ENCODE data around the gene OR13F1. TPM values are rescaled to one million over a fixed set of nuclear protein-coding genes. Genes with fewer than 3 reads are reported as not detected.

The OR13F1 gene
- total and polyA plus RNA-seq, 2 of the 8 experiments (the other 6 are each of a cell fraction or from before 2014, with no cell fraction given) = not detected

- Histone ChIP-seq H4K5ac (ENCODE audit: insufficient read length, low read depth, low read length) (no peak overlapping the region), H4K8ac (ENCODE audit: extremely low read depth, insufficient read depth, low read length) (no peak overlapping the region), H3K9ac (replicated peaks in 1 of 4; ENCODE audit: extremely low read depth in 1 of 4, low read depth in 3 of 4, low read length in 3 of 4) (no peak overlapping the region), H3K27me3 (replicated peaks in 1 of 4; ENCODE audit: control insufficient read depth in 3 of 4, extremely low read depth in 1 of 4, insufficient read depth in 3 of 4, low read length in 3 of 4) (no peaks in the 10 kb centered on the region), H2BK120ac (replicated peaks; ENCODE audit: low read depth, low read length) (no peak overlapping the region), H3K9me3 (ENCODE audit: insufficient read depth in 2 of 2, low read depth in 1 of 2, low read length in 1 of 2) (no peaks in the 10 kb centered on the region), H2AK5ac (ENCODE audit: low read depth, low read length) (no peak overlapping the region), H3K4ac (replicated peaks; ENCODE audit: insufficient read length, low read depth, low read length) (no peak overlapping the region), H3K14ac (ENCODE audit: insufficient read length) (no peak overlapping the region), H2BK20ac (ENCODE audit: low read length) (no peak overlapping the region), H4K20me1 (replicated peaks in 1 of 2; ENCODE audit: control insufficient read depth in 1 of 2, insufficient read depth in 2 of 2, low read length in 2 of 2) (no peaks in the 10 kb centered on the region), H2AFZ (ENCODE audit: low read length) (no peak overlapping the region), H3K79me2 (ENCODE audit: control insufficient read depth in 1 of 2, insufficient read depth in 2 of 2, low read length in 2 of 2) (no peaks in the 10 kb centered on the region), H3K79me1 (ENCODE audit: low read depth, low read length) (no peaks in the 10 kb centered on the region), H3K36me3 (ENCODE audit: control insufficient read depth in 2 of 4, insufficient read depth in 4 of 4, low read length in 3 of 4) (no peaks in the 10 kb centered on the region), H2BK5ac (ENCODE audit: low read depth, low read length) (no peak overlapping the region), H3K4me2 (ENCODE audit: insufficient read depth in 1 of 2, low read depth in 2 of 2, low read length in 2 of 2) (no peak overlapping the region), H2BK15ac (ENCODE audit: low read length) (no peak overlapping the region), H3K23me2 (ENCODE audit: low read depth, low read length) (no peaks in the 10 kb centered on the region), H2BK12ac (ENCODE audit: low read depth, low read length) (no peak overlapping the region), H3K56ac (replicated peaks; ENCODE audit: insufficient read length, low read depth, low read length) (no peak overlapping the region), H3K4me1 (replicated peaks in 1 of 4; ENCODE audit: control insufficient read depth in 3 of 4, insufficient read depth in 4 of 4, low read length in 3 of 4) (no peaks in the 10 kb centered on the region), H4K91ac (replicated peaks; ENCODE audit: insufficient read length, low read length) (no peak overlapping the region), H3K4me3 (ENCODE audit: extremely low read depth in 1 of 4, insufficient read depth in 2 of 4, low read depth in 3 of 4, low read length in 4 of 4) (no peak overlapping the region), H3K23ac (ENCODE audit: insufficient read length) (no peak overlapping the region), H3K18ac (ENCODE audit: extremely low read depth, low read length) (no peak overlapping the region), H3K27ac (ENCODE audit: low read depth, low read length) (no peak overlapping the region)
- ChIA-PET POLR2A (ENCODE audit: partially characterized antibody) (no interaction called here), CTCF (ENCODE audit: partially characterized antibody) (interaction anchor here (0.7 kb wide), 1 partner anchor 548 kb away, joined by 3 read pairs; no protein-coding TSS in a partner anchor)
- 92% methylated on average over 5 of the region's 5 CpGs; no CpG with 5 or more reads in 1 of the 2 experiments for WGBS, 2 experiments (ENCODE audit: extremely low coverage in 1 of 2, insufficient coverage in 1 of 2, insufficient read length in 1 of 2, insufficient replicate concordance in 2 of 2, low coverage in 1 of 2, low lambda C conversion rate in 2 of 2, missing lambda C conversion rate in 1 of 2)
- FAIRE-seq (no peak), DNase-seq (ENCODE audit: low read depth in 1 of 2, low spot score in 2 of 2) (no peak)
- TF ChIP-seq TBP (IDR thresholded peaks at IDR 0.05; ENCODE audit: low read depth, low read length) (no peak), EGR1 (IDR thresholded peaks at IDR 0.05; ENCODE audit: borderline replicate concordance, low read depth, low read length) (no peak), CREB1 (IDR thresholded peaks at IDR 0.05) (no peak), POU5F1 (IDR thresholded peaks at IDR 0.05; ENCODE audit: low read depth, low read length) (no peak), SP1 (IDR thresholded peaks at IDR 0.05; ENCODE audit: low read depth, low read length) (no peak), GABPA (IDR thresholded peaks at IDR 0.05; ENCODE audit: borderline replicate concordance, insufficient read depth, low read length) (no peak), BRCA1 (IDR thresholded peaks at IDR 0.05; ENCODE audit: low read depth, low read length) (no peak), POLR2A (IDR thresholded peaks at IDR 0.05; ENCODE audit: control extremely low read depth in 1 of 2, low read depth in 2 of 2, low read length in 2 of 2) (no peak), TEAD4 (IDR thresholded peaks at IDR 0.05; ENCODE audit: low read depth, low read length) (no peak), RBBP5 (IDR thresholded peaks at IDR 0.05; ENCODE audit: borderline replicate concordance, low read depth, low read length) (no peak), BACH1 (IDR thresholded peaks at IDR 0.05; ENCODE audit: low read length) (no peak)
Measured at GRCh38 chr9:104482921-104483570, 21.0 kb upstream of the OR13F1 start.
